Breast epithelium (tissue), 4 donors: ENCODE data around the gene TMEM187. TPM values are rescaled to one million over a fixed set of nuclear protein-coding genes. Genes with fewer than 3 reads are reported as not detected.

Experiments
- DNase-seq, 2 donors: peaks; one replicate each; pipeline ENCODE4 v3.0.0-alpha.2; 2019; ENCODE audit warnings: low spot score in 2 of 2
- H3K27ac ChIP-seq, 2 donors: fragments of 200-600 bp; sonication (generic) in 1 of 2; one replicate each; pipeline ENCODE4 v1.5.1; 2016 to 2019; ENCODE audit warnings: mild to moderate bottlenecking in 1 of 2
- H3K27me3 ChIP-seq, 2 donors: fragments of 200-600 bp; sonication (generic) in 1 of 2; one replicate each; pipeline versions ENCODE4 v1.5.1 to v1.6.0; 2017 to 2019; ENCODE audit warnings: control low read depth in 1 of 2, mild to moderate bottlenecking in 1 of 2
- H3K36me3 ChIP-seq: fragments of 200-600 bp; one replicate; pipeline ENCODE4 v1.5.1; 2019
- H3K4me1 ChIP-seq, 2 donors: fragments of 200-600 bp; sonication (generic); one replicate each; pipeline ENCODE4 v1.5.1; 2016 to 2019; ENCODE audit warnings: control low read depth in 1 of 2
- H3K4me3 ChIP-seq, 3 donors: fragments of 200-600 bp; sonication (generic); 1 replicate in 2 of 3; 2 replicates in 1 of 3; pipeline ENCODE4 v1.5.1; 2016 to 2019; ENCODE audit warnings: mild to moderate bottlenecking in 3 of 3, moderate library complexity in 2 of 3
- H3K9me3 ChIP-seq, 2 donors: fragments of 200-600 bp; sonication (generic) in 1 of 2; one replicate each; pipeline ENCODE4 v1.5.1; 2016 to 2019; ENCODE audit warnings: control low read depth in 1 of 2
- CTCF ChIP-seq, 3 donors: fragments of 450-650 bp; IDR thresholded peaks; one replicate each; pipeline ENCODE4 v1.5.1; 2016 to 2017; ENCODE audit warnings: antibody characterized with exemption in 3 of 3, mild to moderate bottlenecking in 3 of 3, moderate library complexity in 3 of 3
- POLR2A ChIP-seq: fragments of 450-650 bp; IDR thresholded peaks from one replicate; pipeline ENCODE4 v1.6.1; 2016; ENCODE audit warnings: antibody characterized with exemption, mild to moderate bottlenecking, moderate library complexity
- POLR2AphosphoS5 ChIP-seq, 3 donors: sonication (generic); formaldehyde crosslinking; IDR thresholded peaks; one replicate each; pipeline ENCODE4 v1.6.1; 2017; ENCODE audit warnings: antibody characterized with exemption in 3 of 3
- intact Hi-C: fragments of 100-400 bp; cut with DNase I; formaldehyde crosslinking; loops from one replicate; pipeline ENCODE4 v1.15.1; 2023; ENCODE audit warnings: low total_unique reads
- total RNA-seq, 3 donors: library from RNA; depleted of rRNA; stranded (reverse); fragments of >200 nt; gene quantifications; one replicate each; pipeline ENCODE4 v1.1.0, GENCODE V29; 2016

The TMEM187 gene
- total RNA-seq, 3 donors from 2014 or later = 7.6 to 10.9 (median 8.2) TPM

DNA sequence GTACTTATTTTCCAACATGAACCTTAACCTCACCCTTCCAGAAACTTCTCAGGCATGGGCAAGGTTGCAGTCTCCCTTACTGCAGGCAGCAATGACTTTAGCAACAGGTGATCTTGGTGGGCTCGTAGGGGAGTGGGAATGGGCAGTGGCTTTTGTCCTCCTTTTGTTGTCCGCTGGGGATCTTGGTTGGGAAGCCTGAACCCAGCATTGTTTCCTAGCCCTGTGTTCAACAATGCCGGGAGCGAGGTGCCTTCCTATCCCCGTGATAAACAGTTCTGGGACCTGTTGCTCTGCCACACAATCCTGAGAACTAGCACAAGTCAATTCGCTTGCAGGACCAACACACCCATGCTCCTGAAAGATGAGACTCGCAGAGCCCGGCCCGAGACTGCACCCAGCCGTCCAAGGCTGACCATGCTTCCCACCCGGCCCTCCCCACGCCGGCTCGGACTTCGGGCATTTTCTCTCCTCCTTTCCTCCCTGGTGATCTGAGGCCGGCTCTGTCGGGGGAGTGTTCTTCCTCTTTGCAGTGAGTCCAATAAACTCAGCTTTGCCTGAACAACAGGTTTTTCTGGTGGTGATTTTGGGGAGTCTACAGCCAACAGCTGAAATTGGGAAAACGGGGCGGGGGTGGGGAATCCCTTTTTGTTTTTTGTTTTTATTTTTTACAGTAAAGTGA is 26.9 kb downstream of the TMEM187 start:
- H3K4me1 ChIP-seq = no peaks in the 10 kb centered on the region
- TF ChIP-seq POLR2A = no peak
- no peak for TF ChIP-seq CTCF (IDR thresholded peaks at IDR 0.05)
- TF ChIP-seq POLR2AphosphoS5 (IDR thresholded peaks at IDR 0.05) = no peak
- H3K4me3 ChIP-seq = peak overlapping the region in 2 of 3 donors; percentile 4 to 29
- H3K27ac ChIP-seq = peak overlapping the region; percentile 44 to 55
- H3K36me3 ChIP-seq = no peaks in the 10 kb centered on the region
- intact Hi-C loops = no loop called here
- no peak for DNase-seq
- no peaks in the 10 kb centered on the region for H3K9me3 ChIP-seq
- peaks cover 0 to 42% of the 10 kb centered on the region in 2 donors for H3K27me3 ChIP-seq

DNA sequence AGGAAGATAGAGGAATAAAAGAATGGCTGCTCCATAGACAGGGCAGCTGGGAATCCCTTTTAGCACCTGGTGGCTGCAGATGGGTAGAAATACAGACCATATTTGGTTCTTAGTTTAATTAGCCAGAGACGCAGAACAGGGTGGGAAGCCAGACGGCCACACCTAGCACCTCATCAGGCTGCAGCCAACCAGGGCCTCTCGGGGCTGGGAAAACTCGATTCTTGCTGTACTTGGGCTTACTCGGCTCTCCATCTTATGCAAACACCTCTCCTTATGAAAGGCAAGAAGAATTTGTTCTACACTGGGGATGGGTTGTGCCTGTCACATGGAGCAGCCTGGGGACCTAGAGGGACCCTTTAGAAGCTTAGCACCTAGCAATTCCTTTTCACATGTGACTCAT is 27.5 kb downstream of the TMEM187 start:
- no peak for DNase-seq
- H3K4me1 ChIP-seq = no peaks in the 10 kb centered on the region
- H3K36me3 ChIP-seq = no peaks in the 10 kb centered on the region
- no peaks in the 10 kb centered on the region for H3K9me3 ChIP-seq
- peak overlapping the region in 2 of 3 donors; percentile 4 to 29 for H3K4me3 ChIP-seq
- peaks cover 0 to 42% of the 10 kb centered on the region in 2 donors for H3K27me3 ChIP-seq
- peak overlapping the region; percentile 19 to 55 for H3K27ac ChIP-seq
- TF ChIP-seq CTCF (IDR thresholded peaks at IDR 0.05) (no peak), POLR2A (no peak), POLR2AphosphoS5 (IDR thresholded peaks at IDR 0.05) (no peak)
- intact Hi-C loops = no loop called here

- no peak for DNase-seq
- no peak for TF ChIP-seq POLR2AphosphoS5 (IDR thresholded peaks at IDR 0.05)
- no peak for TF ChIP-seq POLR2A
- no peak for TF ChIP-seq CTCF (IDR thresholded peaks at IDR 0.05)
- Histone ChIP-seq H3K27ac (peak overlapping the region in 1 of 2 donors; percentile 52), H3K4me3 (no peak overlapping the region), H3K4me1 (no peaks in the 10 kb centered on the region), H3K27me3 (peaks cover 0 to 41% of the 10 kb centered on the region in 2 donors), H3K36me3 (no peaks in the 10 kb centered on the region), H3K9me3 (no peaks in the 10 kb centered on the region)
- intact Hi-C loops = no loop called here
Measured at GRCh38 chrX:154002215-154002719, 29.7 kb downstream of the TMEM187 start.

DNA sequence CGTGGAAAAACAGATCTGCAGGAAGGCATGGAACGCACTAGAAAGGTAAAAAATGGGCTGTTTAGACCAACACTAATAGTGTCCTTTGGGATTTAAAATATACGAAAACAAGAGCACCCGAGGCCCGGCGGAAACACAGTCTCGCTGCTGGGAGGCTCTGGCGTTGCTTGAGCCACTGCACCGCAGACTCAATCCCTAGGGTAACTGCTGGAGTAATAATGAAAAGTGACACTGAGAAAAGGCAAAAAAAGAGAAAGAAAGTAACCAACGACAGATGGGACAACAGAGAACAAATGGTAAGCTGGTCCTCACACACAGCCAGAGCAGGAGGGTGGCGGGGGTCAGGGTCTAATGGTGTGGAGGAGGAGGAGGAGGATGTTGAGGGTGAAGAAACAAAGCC is 31.8 kb downstream of the TMEM187 start:
- Histone ChIP-seq H3K27me3 (peaks cover 0 to 38% of the 10 kb centered on the region in 2 donors), H3K4me1 (no peaks in the 10 kb centered on the region), H3K36me3 (no peaks in the 10 kb centered on the region), H3K27ac (no peak overlapping the region), H3K4me3 (no peak overlapping the region), H3K9me3 (no peaks in the 10 kb centered on the region)
- intact Hi-C loops = no loop called here
- no peak for TF ChIP-seq POLR2A
- no peak for TF ChIP-seq POLR2AphosphoS5 (IDR thresholded peaks at IDR 0.05)
- no peak for TF ChIP-seq CTCF (IDR thresholded peaks at IDR 0.05)
- no peak for DNase-seq

GRCh38 chrX:154006947-154007346 is 34.4 kb downstream of the TMEM187 start:
- Histone ChIP-seq H3K4me1 (no peaks in the 10 kb centered on the region), H3K4me3 (no peak overlapping the region), H3K9me3 (no peaks in the 10 kb centered on the region), H3K27ac (no peak overlapping the region), H3K36me3 (no peaks in the 10 kb centered on the region), H3K27me3 (peaks cover 0 to 37% of the 10 kb centered on the region in 2 donors)
- no peak for DNase-seq
- no peak for TF ChIP-seq POLR2A
- no peak for TF ChIP-seq CTCF (IDR thresholded peaks at IDR 0.05)
- TF ChIP-seq POLR2AphosphoS5 (IDR thresholded peaks at IDR 0.05) = no peak
- intact Hi-C loops = no loop called here
